A549 (cell line): ENCODE data around the gene HNRNPUL1.
A peak's percentile ranks its signal among the peaks of the same experiment; 100 is the strongest.

Experiments used
- POLR2A ChIP-seq: IDR thresholded peaks from 2 replicates; pipeline ENCODE4 v1.6.1; 2012; ENCODE audit warnings: mild to moderate bottlenecking, low read length
- TF ChIP-seq, protein P1 (sequence below): fragments of >200 bp; sonication (Bioruptor Twin); formaldehyde crosslinking; IDR thresholded peaks from 3 replicates; pipeline ENCODE4 v1.5.1; 2016

DNA sequence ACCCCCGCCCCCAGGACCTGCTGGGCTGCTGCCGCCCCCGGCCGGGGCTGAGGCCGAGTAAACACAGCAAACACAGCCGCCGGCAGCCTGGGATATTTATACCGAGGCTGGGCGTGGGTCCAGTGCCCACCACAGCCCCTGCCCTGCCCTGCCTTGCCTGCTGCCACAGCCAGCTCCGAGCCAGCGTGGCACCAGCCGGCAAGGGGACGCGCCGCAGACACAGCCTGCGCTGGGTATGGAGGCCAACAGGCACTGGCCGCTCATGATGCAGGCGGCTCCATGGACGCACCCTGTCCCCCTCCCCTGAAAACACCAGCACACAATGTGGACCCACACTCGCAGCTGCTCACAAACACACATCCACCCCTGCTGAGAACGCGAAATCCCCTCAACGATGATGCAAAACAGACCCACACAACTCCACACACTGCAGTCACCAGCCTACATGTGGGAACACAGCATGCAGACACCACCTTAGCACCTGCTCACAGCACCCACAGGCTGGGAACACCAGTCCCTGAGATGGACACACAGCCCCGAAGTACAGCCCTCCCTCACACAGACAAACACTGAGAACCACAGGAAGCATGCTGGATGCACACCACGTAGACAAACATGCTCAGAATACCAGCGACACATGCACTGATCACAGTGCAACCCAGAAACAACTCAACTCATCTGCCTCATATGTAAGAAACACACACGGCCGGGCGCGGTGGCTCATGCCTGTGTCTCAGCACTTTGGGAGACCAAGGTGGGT, 62.0 kb downstream of the HNRNPUL1 start:
- peak; percentile 31 for TF ChIP-seq POLR2A
- TF ChIP-seq, protein P1, sequence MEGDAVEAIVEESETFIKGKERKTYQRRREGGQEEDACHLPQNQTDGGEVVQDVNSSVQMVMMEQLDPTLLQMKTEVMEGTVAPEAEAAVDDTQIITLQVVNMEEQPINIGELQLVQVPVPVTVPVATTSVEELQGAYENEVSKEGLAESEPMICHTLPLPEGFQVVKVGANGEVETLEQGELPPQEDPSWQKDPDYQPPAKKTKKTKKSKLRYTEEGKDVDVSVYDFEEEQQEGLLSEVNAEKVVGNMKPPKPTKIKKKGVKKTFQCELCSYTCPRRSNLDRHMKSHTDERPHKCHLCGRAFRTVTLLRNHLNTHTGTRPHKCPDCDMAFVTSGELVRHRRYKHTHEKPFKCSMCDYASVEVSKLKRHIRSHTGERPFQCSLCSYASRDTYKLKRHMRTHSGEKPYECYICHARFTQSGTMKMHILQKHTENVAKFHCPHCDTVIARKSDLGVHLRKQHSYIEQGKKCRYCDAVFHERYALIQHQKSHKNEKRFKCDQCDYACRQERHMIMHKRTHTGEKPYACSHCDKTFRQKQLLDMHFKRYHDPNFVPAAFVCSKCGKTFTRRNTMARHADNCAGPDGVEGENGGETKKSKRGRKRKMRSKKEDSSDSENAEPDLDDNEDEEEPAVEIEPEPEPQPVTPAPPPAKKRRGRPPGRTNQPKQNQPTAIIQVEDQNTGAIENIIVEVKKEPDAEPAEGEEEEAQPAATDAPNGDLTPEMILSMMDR, result no peak
